Fibroblast of lung (primary cell): Measurements from ENCODE around the gene TIMM50. TPM values are rescaled to one million over a fixed set of nuclear protein-coding genes. Genes with fewer than 3 reads are reported as not detected.

ENCODE experiments used
- DNase-seq, 2 donors: peaks; one replicate each; pipeline versions ENCODE4 v3.0.0 to v3.0.0-alpha.2; 2010; ENCODE audit warnings: low read depth in 2 of 2
- H2AFZ ChIP-seq: 2 replicates; pipeline ENCODE4 v1.5.1; 2012; ENCODE audit warnings: low read length, control low read depth, inconsistent platforms
- H3K27ac ChIP-seq: 2 replicates; pipeline ENCODE4 v1.5.1; 2011; ENCODE audit warnings: low read length, control low read depth; ENCODE audit not compliant: insufficient read depth
- H3K27me3 ChIP-seq: 2 replicates; pipeline ENCODE4 v1.5.1; 2011; ENCODE audit warnings: mild to moderate bottlenecking, low read length; ENCODE audit not compliant: control insufficient read depth, insufficient read depth
- H3K36me3 ChIP-seq: 2 replicates; pipeline ENCODE4 v1.5.1; 2011; ENCODE audit warnings: low read length; ENCODE audit not compliant: control insufficient read depth, insufficient read depth
- H3K4me1 ChIP-seq: 2 replicates; pipeline ENCODE4 v1.5.1; 2011; ENCODE audit warnings: low read length; ENCODE audit not compliant: control insufficient read depth, insufficient read depth; ENCODE audit errors: extremely low read depth
- H3K4me2 ChIP-seq: 2 replicates; pipeline ENCODE4 v1.5.1; 2011; ENCODE audit warnings: low read length, control low read depth; ENCODE audit not compliant: insufficient read depth; ENCODE audit errors: extremely low read depth
- H3K4me3 ChIP-seq, 4 experiments: fragments of 200-600 bp in 1 of 4; sonication (generic) in 1 of 4; replicated peaks in 1 of 4; 2 replicates each; pipeline ENCODE4 v1.5.1; 2011 to 2016; ENCODE audit warnings: low read length in 4 of 4, low read depth in 3 of 4, mild to moderate bottlenecking in 3 of 4, control low read depth in 2 of 4, inconsistent platforms in 1 of 4, mixed read lengths in 1 of 4; ENCODE audit not compliant: insufficient read depth in 1 of 4; ENCODE audit errors: control extremely low read depth in 1 of 4
- H3K79me2 ChIP-seq: 2 replicates; pipeline ENCODE4 v1.5.1; 2012; ENCODE audit warnings: mild to moderate bottlenecking, low read length, inconsistent platforms; ENCODE audit not compliant: control insufficient read depth, insufficient read depth
- H3K9ac ChIP-seq: 2 replicates; pipeline ENCODE4 v1.5.1; 2011; ENCODE audit warnings: mild to moderate bottlenecking, low read length, control low read depth; ENCODE audit not compliant: insufficient read depth
- H3K9me3 ChIP-seq: 2 replicates; pipeline ENCODE4 v1.5.1; 2012; ENCODE audit warnings: low read depth, low read length; ENCODE audit not compliant: control insufficient read depth, insufficient read depth
- H4K20me1 ChIP-seq: 2 replicates; pipeline ENCODE4 v1.5.1; 2011; ENCODE audit warnings: low read length; ENCODE audit not compliant: control insufficient read depth, insufficient read depth; ENCODE audit errors: extremely low read depth
- CTCF ChIP-seq, 2 donors: IDR thresholded peaks in 1 of 2; conservative IDR thresholded peaks in 1 of 2; 1 replicate in 1 of 2; 2 replicates in 1 of 2; pipeline ENCODE4 v1.5.1; 2011 to 2012; ENCODE audit warnings: low read length in 2 of 2, control low read depth in 1 of 2, inconsistent platforms in 1 of 2, low read depth in 1 of 2, mild to moderate bottlenecking in 1 of 2
- EZH2 ChIP-seq: IDR thresholded peaks from 2 replicates; pipeline ENCODE4 v1.5.1; 2012; ENCODE audit warnings: low read length, control low read depth, mild to moderate bottlenecking; ENCODE audit errors: missing control alignments
- polyA plus RNA-seq, 2 donors: library from polyadenylated mRNA; depleted of rRNA in 1 of 2; stranded (reverse) in 1 of 2; unstranded in 1 of 2; fragments of >200 nt; gene quantifications; 2 replicates each; pipeline ENCODE4 v1.2.1, GENCODE V29; 2011 to 2012; ENCODE audit warnings: missing spikeins in 1 of 2
- total RNA-seq: library from RNA; depleted of rRNA; stranded (reverse); fragments of >200 nt; gene quantifications from 2 replicates; pipeline ENCODE4 v1.2.1, GENCODE V29; 2014

The TIMM50 gene
- total and polyA plus RNA-seq, 2 donors (not counting 1 experiment from before 2014, with no cell fraction given) = 43.5 to 45.7 TPM

DNA sequence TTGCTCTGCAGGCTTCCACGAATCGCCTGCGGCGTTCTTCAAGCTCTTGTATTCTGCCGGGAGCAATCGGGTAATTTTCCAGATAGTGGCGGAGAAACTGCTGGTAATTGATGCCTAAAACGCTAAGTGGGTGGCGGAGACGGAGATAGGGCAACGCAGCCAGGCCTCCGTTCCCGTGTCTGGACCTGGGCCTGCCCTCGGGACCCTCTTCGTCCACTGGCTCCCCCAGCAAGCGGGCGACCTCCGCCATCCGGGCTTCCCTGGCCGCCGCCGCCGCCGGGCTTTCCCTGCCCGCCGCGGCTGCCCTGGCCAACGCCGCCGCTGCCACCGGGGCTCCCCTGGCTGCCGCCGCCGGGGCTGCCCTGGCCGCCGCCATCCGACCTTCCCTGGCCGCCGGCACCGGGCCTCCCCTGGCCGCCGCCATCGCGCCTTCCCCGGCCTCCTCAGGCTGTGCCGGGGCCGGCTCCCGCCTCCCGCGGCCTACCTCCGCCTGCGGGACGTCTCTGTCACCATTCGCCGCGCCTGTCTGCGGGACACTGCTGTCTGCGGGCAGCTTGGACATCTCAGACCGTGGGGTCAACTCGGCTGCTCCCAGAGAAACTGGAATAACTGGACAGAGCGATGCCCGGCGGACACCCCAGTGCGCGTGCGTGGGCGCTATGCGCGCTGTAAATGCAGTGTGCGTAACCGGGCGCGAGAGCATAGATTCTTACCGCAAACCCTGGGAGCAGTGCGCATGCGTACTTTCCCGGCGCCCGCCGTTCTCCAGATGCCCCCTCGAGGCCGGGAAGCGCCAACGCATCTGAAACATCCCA, 59.1 kb downstream of the TIMM50 start, which contains the start of gene EID2:
EID2 (minus strand) TSS at position 644 of the 815 bp plus-strand sequence; CDS start at position 562, 82 bp downstream.
- Histone ChIP-seq H3K9ac (peak within 1 kb of the TSS; percentile 95), H3K4me2 (peak within 1 kb of the TSS; percentile 79), H3K79me2 (peaks cover 13% of the 10 kb centered on the region), H3K9me3 (no peaks in the 10 kb centered on the region), H4K20me1 (no peaks in the 10 kb centered on the region), H2AFZ (peak within 1 kb of the TSS; percentile 95), H3K27me3 (peaks cover 7% of the 10 kb centered on the region), H3K27ac (peak within 1 kb of the TSS; percentile 90), H3K36me3 (no peaks in the 10 kb centered on the region), H3K4me1 (peaks cover 5% of the 10 kb centered on the region), H3K4me3 (peak within 1 kb of the TSS; percentile 84 to 95 (median 89))
- peak; percentile 89 to 95 for DNase-seq
- TF ChIP-seq CTCF (conservative IDR thresholded peaks at IDR 0.05 in 1 of 2, IDR thresholded peaks at IDR 0.05 in 1 of 2; ENCODE audit: low read depth in 1 of 2, low read length in 2 of 2) = peak; percentile 78 to 88
- TF ChIP-seq EZH2 = no peak

DNA sequence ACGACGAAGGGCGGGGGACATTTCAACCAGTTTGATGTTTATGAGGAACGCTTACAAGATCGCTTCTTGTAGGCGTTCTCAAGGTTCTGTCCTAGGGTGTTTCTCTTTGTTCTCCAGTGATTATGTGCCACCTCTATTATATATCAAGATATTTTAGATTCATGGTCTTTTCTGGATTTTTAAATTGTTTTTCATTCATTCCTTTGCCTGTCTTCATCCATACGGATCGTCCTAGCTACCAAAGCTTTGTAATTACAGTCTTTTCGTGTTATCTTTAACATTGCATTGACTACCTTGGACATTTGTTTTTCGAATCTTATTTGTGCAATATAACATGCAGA, 59.7 kb downstream of the TIMM50 start:
- H3K27ac ChIP-seq = no peak overlapping the region
- peak overlapping the region; percentile 85 for H2AFZ ChIP-seq
- H3K9ac ChIP-seq = peak overlapping the region; percentile 24
- no peaks in the 10 kb centered on the region for H3K36me3 ChIP-seq
- no peaks in the 10 kb centered on the region for H4K20me1 ChIP-seq
- peak overlapping the region; percentile 79 for H3K4me2 ChIP-seq
- peaks cover 7% of the 10 kb centered on the region for H3K27me3 ChIP-seq
- no peak for DNase-seq
- H3K79me2 ChIP-seq = peaks cover 13% of the 10 kb centered on the region
- H3K4me3 ChIP-seq = peak overlapping the region; percentile 31 to 84 (median 40)
- H3K4me1 ChIP-seq = peaks cover 5% of the 10 kb centered on the region
- no peak for TF ChIP-seq CTCF (conservative IDR thresholded peaks at IDR 0.05 in 1 of 2, IDR thresholded peaks at IDR 0.05 in 1 of 2; ENCODE audit: low read depth in 1 of 2, low read length in 2 of 2)
- no peak for TF ChIP-seq EZH2
- no peaks in the 10 kb centered on the region for H3K9me3 ChIP-seq

Other genes starting within 250 kb of the TIMM50 start
- gene IFNL3, start 235.8 kb upstream of the TIMM50 start, total RNA-seq = not detected in 2 replicates
- gene IFNL3, start 235.8 kb upstream of the TIMM50 start, polyA plus RNA-seq = not detected in 2 replicates
- not detected in 2 replicates for gene IFNL4, start 232.0 kb upstream of the TIMM50 start, total RNA-seq
- gene IFNL4, start 232.0 kb upstream of the TIMM50 start, polyA plus RNA-seq = not detected in 2 replicates
- not detected in 2 replicates for gene IFNL2, start 212.4 kb upstream of the TIMM50 start, total RNA-seq
- not detected in 2 replicates for gene IFNL2, start 212.4 kb upstream of the TIMM50 start, polyA plus RNA-seq
- gene IFNL1, start 184.4 kb upstream of the TIMM50 start, total RNA-seq = not detected in 2 replicates
- not detected in 2 replicates for gene IFNL1, start 184.4 kb upstream of the TIMM50 start, polyA plus RNA-seq
- gene LRFN1, start 160.0 kb upstream of the TIMM50 start, total RNA-seq = under 0.01 TPM in 2 replicates
- 0.06 TPM in 1 of 2 replicates, not detected in the other for gene LRFN1, start 160.0 kb upstream of the TIMM50 start, polyA plus RNA-seq
- gene GMFG, start 144.8 kb upstream of the TIMM50 start, total RNA-seq = 0.51 and 0.99 TPM in 2 replicates
- gene GMFG, start 144.8 kb upstream of the TIMM50 start, polyA plus RNA-seq = 8.1 and 25.0 TPM in 2 replicates
- 30.6 and 39.1 TPM in 2 replicates for gene SAMD4B, start 138.4 kb upstream of the TIMM50 start, total RNA-seq
- gene SAMD4B, start 138.4 kb upstream of the TIMM50 start, polyA plus RNA-seq = 33.0 and 48.8 TPM in 2 replicates
- 38.8 and 46.4 TPM in 2 replicates for gene PAF1, start 89.7 kb upstream of the TIMM50 start, total RNA-seq
- gene PAF1, start 89.7 kb upstream of the TIMM50 start, polyA plus RNA-seq = 65.5 and 87.2 TPM in 2 replicates
- gene MED29, start 89.5 kb upstream of the TIMM50 start, total RNA-seq = 15.4 and 23.0 TPM in 2 replicates
- gene MED29, start 89.5 kb upstream of the TIMM50 start, polyA plus RNA-seq = 28.9 and 37.0 TPM in 2 replicates
- gene ZFP36, start 74.0 kb upstream of the TIMM50 start, total RNA-seq = 3.1 and 5.6 TPM in 2 replicates
- 11.4 and 37.3 TPM in 2 replicates for gene ZFP36, start 74.0 kb upstream of the TIMM50 start, polyA plus RNA-seq
- 12.1 and 13.7 TPM in 2 replicates for gene PLEKHG2, start 68.2 kb upstream of the TIMM50 start, total RNA-seq
- 10.1 and 13.1 TPM in 2 replicates for gene PLEKHG2, start 68.2 kb upstream of the TIMM50 start, polyA plus RNA-seq
- gene RPS16, start 44.9 kb upstream of the TIMM50 start, total RNA-seq = 149 and 271 TPM in 2 replicates
- gene RPS16, start 44.9 kb upstream of the TIMM50 start, polyA plus RNA-seq = 1,704 and 1,950 TPM in 2 replicates
- gene SUPT5H, start 35.3 kb upstream of the TIMM50 start, total RNA-seq = 46.0 and 50.2 TPM in 2 replicates
- 77.8 and 87.2 TPM in 2 replicates for gene SUPT5H, start 35.3 kb upstream of the TIMM50 start, polyA plus RNA-seq
- gene DLL3, start 18.1 kb downstream of the TIMM50 start, total RNA-seq = under 0.01 TPM in 2 replicates
- 0.08 and 0.11 TPM in 2 replicates for gene DLL3, start 18.1 kb downstream of the TIMM50 start, polyA plus RNA-seq
- not detected in 2 replicates for gene SELENOV, start 34.3 kb downstream of the TIMM50 start, total RNA-seq
- not detected in 2 replicates for gene SELENOV, start 34.3 kb downstream of the TIMM50 start, polyA plus RNA-seq
- 3.1 and 4.1 TPM in 2 replicates for gene EID2B, start 52.0 kb downstream of the TIMM50 start, total RNA-seq
- 3.4 and 4.0 TPM in 2 replicates for gene EID2B, start 52.0 kb downstream of the TIMM50 start, polyA plus RNA-seq
- gene EID2, start 59.3 kb downstream of the TIMM50 start, total RNA-seq = 9.1 and 10.5 TPM in 2 replicates
- gene EID2, start 59.3 kb downstream of the TIMM50 start, polyA plus RNA-seq = 10.0 and 11.0 TPM in 2 replicates
- gene LGALS13, start 121.7 kb downstream of the TIMM50 start, total RNA-seq = not detected in 2 replicates
- not detected in 2 replicates for gene LGALS13, start 121.7 kb downstream of the TIMM50 start, polyA plus RNA-seq
- gene LGALS16, start 175.1 kb downstream of the TIMM50 start, total RNA-seq = not detected in 2 replicates
- gene LGALS16, start 175.1 kb downstream of the TIMM50 start, polyA plus RNA-seq = not detected in 2 replicates
- not detected in 2 replicates for gene LGALS14, start 223.6 kb downstream of the TIMM50 start, total RNA-seq
- not detected in 2 replicates for gene LGALS14, start 223.6 kb downstream of the TIMM50 start, polyA plus RNA-seq